GM19468 (cell line): Measurements from ENCODE around the gene PDK1.
"Not testable (repeated sequence)": the region's sequence is repeated elsewhere in the genome, so short reads cannot be mapped to it uniquely, and the experiment has no call there.

ENCODE experiments used
- ATAC-seq: cut with Tn5 transposase; IDR thresholded peaks from one replicate; pipeline ENCODE4 v1.9.1; 2021; ENCODE audit warnings: mild to moderate bottlenecking, moderate library complexity, moderate number of reproducible peaks; ENCODE audit not compliant: unreplicated experiment; ENCODE audit errors: extremely low read depth

PDK1 gene

GRCh38 chr2:172555522-172556283 lies at the start of gene PDK1:
Gene PDK1 (plus strand): TSS chr2:172556090. CDS start chr2:172556151, 61 bp downstream.
- ATAC-seq: peak; percentile 80

GRCh38 chr2:172507199-172507598 lies 48.7 kb upstream of the PDK1 start:
- ATAC-seq: no peak

DNA sequence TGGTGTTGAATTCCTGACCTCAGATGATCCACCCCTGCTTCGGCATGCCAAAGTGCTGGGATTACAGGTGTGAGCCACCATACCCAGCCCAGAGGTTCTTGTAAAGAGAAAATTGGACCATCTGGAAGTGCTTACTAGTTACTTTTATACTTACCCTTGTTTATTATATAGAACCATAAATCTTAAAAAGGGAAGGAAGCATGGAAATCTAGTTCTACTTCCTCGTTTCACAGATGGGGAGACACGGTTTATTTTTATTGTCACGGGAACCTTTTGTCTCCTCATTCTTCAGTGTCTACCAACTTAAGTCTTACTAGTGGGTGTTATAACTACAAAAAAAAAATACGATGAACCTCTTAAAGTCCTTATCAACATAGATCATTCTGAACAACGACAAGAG lies 45.8 kb upstream of the PDK1 start:
- ATAC-seq: no peak

DNA sequence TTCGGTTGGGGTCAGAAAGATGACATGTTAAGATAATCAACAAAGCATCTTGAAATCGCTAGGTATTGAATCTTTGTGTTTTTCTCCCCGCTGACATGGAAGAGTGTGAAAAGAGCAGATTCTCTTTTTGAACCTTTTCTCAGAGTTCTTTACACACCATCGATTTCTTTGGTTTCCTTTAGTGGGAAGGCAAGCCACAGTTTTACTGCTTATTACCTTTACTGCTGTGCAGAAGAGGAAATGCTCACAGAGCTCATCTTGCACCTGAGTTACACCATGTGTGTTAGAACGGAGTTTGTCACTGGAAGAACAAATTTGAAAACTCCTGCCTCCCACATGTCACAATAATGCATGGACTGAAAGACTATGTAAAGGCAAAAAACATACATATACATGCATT lies 45.3 kb upstream of the PDK1 start:
- no peak for ATAC-seq

DNA sequence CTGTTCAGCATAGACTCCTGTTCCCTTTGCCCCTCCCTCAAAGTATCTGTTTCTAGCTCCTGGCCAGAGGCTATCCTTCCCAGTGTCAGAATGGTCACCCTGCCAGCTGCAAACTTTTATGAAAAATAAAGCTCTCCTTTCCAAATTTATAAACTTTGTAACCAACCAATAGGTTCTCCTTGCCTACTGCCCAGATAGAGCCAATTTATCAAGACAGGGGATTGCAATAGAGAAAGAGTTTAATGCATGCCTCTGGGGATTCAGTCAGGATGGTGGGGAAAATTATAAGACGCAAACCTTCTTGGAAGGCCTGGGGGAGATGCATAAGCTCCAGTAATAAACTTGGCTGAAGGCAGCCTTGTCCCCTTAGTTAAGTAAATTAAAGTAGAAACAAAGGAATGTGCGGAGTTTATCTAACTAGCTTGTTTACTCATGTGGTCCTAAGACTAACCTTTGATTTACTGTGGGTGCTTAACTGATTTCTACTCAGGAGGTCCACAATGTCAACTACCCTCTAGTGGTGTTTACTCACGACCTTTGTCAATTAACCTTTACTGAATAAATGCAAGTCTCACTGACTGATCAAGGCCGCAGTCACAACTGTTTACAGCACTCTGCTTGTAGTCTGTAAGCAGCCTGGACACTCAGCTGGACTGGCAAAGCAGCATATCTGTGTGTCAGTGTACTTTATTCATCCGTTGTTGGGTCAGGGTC lies 42.9 kb upstream of the PDK1 start:
- ATAC-seq: no peak

DNA sequence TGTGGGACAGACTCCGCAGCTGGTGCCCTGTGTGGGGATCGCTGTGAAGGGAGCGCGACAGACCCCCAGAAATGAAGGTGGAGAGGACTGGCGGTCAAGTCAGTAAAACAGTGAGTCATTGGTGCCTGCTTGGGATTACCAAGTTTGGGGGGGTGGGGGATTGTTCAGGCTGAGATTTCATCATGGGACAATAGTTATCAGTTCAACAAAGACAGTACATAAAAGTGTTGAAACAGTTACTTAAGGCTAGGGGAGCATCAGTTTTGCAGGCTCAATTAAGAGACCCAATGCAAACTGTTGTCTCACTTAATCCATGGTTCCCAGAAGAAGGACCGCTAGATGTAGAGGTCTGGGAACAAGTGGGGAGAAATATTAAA lies 42.4 kb upstream of the PDK1 start:
- no peak for ATAC-seq

- ATAC-seq: no peak
These were observed 41.8 kb upstream of the PDK1 start for GRCh38 chr2:172513935-172514586.

- ATAC-seq: no peak
These were observed 39.6 kb upstream of the PDK1 start for GRCh38 chr2:172516299-172516698.

DNA sequence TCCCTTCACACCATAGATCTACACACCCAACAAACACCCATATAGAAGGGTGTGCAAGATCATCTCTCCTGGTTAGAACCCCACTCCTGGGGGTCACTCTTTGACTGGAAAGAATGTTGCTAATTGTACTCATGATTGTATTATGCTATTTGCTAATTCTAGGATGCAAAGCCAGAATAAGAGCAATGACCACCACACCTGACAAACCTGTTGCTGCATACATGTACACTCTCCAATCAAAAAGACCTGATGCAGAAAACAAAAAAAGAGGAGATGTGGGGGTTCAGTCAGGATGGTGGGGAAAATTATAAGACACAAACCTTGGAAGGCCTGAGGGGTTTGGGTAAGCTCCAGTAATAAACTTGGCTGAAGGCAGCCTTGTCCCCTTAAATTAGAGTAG lies 36.9 kb upstream of the PDK1 start:
- ATAC-seq: no peak

DNA sequence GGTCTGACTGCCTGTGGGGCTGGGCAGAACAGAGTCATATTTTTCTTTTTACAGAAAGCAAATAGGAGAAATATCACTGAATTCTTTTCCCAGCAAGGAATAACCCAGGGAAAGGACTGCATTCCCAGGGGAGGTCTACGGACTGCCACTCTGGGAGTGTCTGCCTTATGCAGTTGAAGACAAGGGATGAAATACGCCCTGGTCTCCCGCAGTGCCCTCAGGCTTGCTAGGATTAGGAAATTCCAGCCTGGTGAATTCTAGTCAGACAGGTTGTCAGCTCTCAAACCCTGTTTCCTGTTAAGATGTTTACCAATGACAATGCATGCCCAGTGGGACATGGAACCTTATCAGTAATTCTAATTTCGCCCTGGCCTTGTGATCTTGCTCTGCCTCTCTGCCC lies 30.3 kb upstream of the PDK1 start:
- ATAC-seq: no peak

DNA sequence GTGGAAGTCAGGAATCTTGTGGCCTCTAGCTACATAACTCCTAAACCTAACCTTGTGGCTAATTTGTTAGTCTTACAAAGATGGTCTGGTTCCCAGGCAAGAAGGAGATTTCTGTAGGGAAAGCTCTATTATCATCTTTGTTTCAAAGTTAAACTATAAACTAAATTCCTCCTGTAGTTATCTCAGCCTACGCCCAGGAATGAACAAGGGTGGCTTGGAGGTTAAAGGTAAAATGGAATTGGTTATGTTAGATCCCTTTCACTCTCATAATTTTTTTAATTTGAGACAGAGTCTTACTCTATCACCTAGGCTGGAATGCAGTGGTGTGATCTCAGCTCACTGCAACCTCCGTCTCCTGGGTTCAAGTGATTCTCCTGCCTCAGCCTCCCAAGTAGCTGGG lies 24.6 kb upstream of the PDK1 start:
- ATAC-seq: no peak

- not testable (repeated sequence) for ATAC-seq
These were observed 23.4 kb upstream of the PDK1 start for GRCh38 chr2:172532461-172532860.

DNA sequence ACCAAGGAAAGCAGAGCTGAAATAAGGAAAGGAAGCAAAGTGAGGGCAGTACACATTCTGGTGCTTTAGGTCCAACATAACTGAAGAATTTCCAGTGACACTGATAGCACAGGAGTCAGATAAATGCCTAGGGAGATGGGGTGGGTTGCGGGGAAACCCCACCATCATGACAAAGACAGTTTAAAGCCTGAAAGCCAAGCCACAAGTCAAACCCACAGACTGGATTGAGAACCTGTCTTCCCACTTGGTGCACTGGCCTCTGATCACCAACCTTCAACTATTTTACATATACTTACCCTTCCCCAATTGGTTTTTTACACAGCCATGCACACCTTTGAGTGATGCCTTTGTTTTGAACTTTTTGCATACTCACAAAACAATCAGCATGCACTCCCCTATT lies 22.2 kb upstream of the PDK1 start:
- no peak for ATAC-seq

DNA sequence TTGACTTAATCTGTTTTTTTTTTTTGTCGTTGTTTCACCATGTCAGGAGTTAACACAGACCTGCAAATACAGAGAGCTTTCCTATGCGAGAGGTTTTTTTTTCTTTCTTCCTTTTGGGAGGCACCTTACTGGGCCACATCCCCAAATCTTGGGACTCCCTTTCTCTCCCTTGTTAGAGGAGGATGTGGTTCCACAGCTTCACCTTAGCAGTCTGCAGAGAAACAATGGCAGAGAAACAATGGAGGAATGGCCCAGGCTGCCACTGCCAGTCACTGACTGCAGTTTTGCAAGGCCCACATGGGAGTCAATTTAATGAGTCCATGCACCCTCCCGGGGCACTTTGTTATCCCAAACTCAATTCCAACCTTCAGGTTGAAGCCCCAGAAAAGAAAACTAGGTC lies 20.8 kb upstream of the PDK1 start:
- ATAC-seq: no peak

GRCh38 chr2:172537851-172538250 lies 18.0 kb upstream of the PDK1 start:
- not testable (repeated sequence) for ATAC-seq

DNA sequence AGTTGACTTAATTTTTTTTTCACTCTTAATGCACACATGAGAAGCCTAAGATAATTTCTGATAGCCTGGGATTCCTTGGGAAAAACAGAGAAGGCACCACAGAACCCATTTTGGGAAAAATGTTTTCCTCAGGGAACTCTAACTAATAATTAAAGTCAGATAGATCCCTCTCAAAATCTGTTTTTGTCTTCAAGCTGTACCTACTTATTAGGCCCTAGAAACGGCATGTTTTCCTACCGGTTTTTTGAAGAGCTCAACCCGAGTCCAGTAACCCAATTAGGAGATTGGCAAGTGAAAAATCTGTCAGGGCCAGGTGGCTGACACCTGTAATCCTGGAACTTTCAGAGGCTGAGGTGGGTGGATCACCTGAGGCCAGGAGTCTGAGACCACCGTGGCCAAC lies 16.1 kb upstream of the PDK1 start:
- ATAC-seq: no peak

DNA sequence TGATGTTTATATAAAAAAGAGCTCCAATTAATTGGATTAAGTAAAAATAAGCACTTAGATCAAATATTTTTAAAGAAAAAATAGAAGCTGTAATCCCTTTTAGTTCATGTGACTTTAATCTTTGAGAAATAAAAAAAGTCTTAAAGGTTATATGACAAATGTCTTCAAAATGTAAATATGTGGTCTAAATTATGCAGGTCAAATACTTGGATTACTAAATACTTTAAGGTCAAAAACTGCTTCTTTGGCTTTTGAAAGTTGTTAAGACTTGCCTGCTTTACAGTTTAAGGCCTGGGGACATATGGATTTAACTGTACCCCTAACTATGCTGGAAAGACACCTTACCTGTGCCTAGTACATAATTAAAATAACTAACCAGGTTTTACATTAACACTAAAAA lies 15.5 kb upstream of the PDK1 start:
- ATAC-seq: no peak

GRCh38 chr2:172545408-172546075 lies 10.3 kb upstream of the PDK1 start:
- ATAC-seq: no peak

- no peak for ATAC-seq
These were observed 6.8 kb upstream of the PDK1 start for GRCh38 chr2:172549131-172549530.

DNA sequence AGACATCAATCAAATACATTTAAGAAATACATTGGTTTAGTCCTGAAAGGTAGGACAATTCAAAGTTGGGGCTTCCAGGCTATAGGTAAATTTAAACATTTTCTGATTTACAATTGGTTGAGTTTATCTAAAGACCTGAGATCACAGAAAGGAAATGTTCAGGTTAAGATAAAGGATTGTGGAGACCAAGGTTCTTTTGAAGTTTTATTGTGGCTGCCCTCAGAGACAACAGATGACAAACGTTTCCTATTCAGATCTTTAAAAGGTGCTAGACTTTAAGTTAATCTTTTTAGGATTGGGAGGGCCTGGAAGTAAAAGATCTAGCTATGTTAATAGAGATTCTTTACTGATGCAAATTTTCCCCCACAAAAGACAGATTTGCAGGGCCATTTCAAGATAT lies 6.1 kb upstream of the PDK1 start:
- not testable (repeated sequence) for ATAC-seq

GRCh38 chr2:172550419-172550818 lies 5.5 kb upstream of the PDK1 start:
- ATAC-seq: no peak
